Measurements from ENCODE around the gene HS3ST6.
A peak's percentile ranks its signal among the peaks of the same experiment; 100 is the strongest.
"Not testable (repeated sequence)": the region's sequence is repeated elsewhere in the genome, so short reads cannot be mapped to it uniquely, and the experiment has no call there.

HS3ST6 gene

DNA sequence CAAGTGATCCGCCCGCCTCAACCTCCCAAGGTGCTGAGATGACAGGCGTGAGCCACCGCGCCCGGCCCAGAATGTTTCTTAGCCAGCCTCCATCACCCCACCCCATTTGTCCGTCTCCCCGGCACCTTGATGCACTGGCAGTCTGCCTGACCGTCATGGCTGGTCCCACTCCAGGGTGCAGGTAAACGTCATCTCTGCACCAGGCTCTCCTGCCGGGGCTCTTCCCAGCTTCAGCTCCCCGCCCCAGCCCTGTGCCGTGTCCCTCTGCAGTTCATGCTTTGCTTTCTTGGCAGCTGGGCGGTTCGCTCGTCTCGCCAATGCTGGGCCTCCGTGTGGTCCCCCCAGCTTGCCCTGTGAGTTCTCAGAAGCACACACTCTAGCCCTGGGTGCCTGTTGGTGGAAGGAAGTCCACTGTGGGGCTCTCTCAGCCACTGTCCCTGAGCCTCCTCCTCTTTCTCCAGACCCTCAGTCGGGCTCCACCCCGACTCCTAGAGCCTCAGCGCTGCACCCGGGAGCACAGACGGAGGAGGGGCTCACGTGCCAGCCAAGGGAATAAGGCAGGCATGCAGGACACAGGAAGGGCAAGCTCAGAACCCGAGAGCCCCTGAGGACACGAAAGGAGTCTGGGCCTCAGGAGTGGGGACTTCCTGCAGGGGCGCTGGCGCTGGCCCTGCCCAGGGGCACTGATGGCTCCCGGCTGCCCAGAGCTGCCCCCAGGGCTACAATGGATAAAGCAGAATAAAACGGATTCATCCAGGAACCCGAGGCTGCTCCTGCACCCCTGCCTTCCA is 12.0 kb downstream of the HS3ST6 start:
- DNase-seq, result no peak

DNA sequence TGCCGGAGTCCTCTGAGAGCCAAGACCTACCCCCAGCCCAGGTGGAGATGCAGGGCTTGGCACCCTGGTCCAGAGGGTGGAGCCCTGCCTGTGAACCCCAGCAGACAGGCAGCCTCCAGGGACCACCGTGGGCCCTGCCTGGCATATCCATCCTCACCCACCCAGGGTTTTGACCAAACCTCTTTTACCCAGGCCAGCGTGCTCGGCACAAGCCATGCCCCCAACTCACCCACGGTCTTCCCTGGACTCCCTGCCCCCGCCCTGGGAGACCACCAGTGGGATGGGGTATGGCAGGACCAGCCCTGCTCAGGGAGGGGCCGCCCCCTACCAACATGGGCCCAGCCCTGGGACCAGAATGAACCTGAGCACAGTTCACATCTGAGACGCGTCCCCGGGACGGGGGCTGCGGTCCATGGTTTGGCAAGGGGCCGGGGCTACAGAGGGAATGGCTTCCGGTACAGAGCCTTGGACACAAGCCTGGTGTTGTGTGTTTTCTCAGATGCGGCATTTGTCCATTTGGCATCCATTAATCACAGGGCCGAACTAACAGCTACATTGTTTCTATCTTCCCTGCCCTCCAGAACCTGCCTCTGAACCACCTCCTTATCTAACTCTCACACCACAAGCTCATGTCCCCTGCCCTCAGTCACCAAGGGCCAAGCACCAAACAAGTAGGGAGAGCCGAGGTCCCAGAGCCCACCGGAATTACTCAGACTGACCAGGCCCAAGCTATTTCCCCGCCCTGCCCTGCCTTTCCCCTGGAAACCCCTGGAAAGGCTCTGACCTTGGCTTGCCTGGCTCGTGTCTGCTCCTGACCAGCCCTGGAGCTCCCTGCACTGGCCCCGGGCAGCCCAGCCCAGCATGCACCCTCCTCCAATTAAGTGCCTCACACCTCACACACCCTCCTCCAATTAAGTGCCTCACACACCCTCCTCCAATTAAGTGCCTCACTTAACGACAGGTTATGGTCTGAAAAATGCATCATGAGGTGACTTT is 14.1 kb downstream of the HS3ST6 start:
- peak; percentile 11 for DNase-seq

DNA sequence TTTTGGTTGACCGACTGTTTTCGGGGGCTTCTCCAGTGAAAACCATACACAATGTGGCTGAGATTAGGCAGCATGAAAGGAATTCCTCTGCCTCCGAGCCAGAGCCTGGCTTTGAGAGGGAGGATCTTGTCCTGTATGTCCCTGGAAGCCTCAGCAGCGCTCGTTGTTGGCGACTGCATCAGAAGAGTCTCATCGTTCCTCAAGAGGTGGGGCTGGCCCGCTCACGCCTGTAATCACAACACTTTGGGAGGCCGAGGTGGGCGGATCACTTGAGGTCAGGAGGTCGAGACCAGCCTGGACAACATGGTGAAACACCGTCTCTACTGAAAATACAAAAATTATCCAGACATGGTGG is 15.0 kb downstream of the HS3ST6 start:
- DNase-seq, result no peak

DNA sequence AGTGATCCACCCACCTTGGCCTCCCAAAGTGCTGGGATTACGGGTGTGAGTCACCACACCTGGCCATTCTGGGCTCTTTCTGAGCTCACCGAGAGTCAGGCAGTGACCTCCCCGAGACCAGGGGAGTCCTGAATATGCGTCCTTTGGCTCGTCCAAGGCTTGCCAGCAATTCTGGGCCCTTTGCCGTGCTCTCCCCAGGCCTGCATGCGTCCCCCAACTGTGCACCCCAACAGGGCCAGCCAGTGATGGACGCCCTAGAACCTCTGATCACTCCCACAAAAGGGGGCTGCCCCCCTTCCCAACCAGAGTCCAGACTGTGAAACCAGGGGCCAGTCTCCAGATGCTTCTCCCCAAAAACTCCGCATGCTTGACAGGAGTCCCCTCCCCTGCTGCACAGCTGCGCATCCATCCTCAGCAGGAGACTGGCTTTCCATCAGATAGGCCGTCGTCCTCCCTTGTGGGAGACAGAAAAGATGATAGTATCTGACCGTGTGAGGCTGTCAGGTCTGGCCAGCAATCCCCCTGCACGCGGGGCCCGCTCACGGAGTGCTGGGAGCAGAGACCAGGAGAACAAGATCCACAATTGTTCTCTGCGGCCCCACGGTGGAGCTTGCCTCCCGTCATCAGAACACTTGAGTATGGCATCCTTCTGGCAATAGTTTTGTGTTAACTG is 15.5 kb downstream of the HS3ST6 start:
- no peak for DNase-seq

DNA sequence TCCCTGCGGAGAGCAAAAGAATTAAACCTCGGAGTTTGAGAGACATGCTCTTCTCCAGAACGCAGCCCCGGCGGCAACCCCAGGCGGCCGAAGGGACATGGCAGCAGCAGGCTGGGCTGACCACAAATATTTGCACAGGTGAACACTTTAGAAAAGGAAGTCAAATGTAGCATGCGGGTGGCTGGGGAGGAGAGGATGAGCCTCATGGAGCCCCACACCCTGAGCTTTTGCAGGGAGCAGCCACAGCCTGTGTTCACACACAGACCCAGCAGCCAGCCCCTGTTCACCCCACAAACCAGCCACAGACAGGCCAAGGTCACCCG is 17.8 kb downstream of the HS3ST6 start:
- DNase-seq, result no peak

DNA sequence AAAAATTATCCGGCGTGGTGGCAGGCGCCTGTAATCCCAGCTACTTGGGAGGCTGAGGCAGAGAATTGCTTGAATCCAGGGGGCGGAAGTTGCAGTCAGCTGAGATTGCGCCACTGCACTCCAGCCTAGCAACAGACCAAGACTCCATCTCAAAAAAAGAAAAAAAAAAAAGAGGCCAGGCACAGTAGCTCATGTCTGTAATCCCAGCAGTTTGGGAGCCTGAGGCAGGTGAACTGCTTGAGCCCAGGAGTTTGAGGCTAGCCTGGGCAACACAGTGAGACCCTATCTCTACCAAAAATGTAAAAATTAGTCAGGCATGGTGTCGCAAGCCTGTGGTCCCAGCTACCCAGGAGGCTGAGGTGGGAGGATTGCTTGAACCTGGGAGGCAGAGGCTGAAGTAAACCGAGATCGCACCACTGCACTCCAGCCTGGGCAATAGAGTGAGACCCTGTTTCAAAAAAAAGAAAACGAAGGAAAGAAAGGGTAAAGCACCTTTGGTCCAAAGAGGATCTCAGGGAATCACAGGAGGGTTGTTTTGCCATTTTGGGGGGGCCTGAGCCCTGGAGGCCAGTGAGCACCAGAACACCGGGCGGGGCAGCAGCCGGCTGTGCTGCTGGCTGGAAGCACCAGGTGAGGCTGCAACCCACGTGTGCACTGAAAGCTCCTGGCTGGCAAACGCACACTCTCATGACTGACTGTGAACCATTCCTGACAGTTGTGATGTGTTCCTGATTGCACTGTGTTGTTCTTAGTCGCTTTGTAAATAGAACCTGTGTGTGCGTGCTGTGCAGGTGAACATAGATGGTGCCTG is 18.4 kb downstream of the HS3ST6 start:
- peak; percentile 94 for DNase-seq

DNA sequence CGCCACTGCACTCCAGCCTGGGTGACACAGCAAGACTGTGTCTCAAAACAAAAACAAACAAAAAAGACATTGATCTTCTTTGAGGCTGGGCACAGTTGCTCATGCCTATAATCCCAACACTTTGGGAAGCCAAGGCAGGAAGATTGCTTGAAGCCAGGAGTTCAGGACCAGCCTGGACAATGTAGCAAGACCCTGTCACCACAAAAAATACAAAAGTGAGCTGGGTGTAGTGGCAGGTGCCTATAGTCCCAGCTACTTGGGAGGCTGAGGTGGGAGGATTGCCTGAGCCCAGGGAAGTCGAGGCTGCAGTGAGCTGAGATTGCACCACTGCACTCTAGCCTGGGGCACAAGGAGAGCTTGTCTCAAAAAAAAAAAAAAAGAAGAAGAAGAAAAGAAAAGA is 20.5 kb downstream of the HS3ST6 start:
- DNase-seq, result not testable (repeated sequence)

DNA sequence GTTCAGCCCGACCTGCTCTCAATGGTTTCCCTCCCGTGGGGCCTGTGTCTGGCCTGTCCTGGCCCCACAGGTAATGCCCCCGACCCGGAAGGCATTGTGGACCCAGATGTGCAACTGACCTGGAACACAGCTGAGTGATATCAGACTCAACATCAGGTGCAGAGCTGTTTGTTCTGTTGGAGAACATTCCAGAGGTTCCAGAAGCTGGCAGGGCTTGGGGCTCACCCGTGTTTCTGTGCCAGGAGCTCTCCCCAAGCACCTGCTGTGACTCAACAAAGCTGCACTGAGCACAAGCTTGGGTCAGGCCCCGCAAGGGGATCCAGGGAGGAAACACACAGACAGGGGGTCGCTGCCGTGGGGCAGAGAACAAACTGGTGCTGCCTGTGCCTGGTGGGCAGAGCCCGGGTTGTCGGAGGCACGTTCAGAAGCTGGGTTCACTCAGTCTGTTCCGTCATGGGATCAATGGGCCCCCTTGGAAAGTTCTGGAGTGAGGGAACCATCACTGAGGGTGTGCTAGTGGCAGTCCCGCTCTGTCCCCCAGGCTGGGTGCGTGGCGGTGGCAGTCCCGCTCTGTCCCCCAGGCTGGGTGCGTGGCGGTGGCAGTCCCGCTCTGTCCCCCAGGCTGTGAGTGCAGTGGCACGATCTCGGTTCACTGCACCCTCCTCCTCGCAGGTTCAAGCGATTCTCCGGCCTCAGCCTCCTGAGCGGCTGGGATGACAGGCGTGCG is 22.1 kb downstream of the HS3ST6 start:
- no peak for DNase-seq

DNA sequence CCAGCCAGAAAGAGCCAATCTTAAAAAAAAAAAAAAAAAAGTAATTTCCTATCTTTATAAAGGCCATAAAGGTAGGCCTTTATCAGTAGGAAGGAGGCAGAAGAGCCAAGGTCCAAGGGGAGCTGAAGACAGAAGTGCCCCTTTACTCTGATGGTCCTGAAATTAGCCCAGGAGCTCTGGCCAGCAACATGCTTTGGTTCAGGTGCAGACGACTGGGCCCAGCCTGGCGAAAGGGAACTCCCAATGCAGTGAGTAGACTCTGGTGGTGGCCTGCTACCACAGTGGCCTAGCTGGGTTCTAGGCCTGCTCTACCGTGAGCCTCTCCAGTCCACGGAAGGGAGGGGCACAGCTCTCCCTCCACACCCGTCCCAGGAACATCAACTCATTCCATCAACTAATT is 23.1 kb downstream of the HS3ST6 start:
- no peak for DNase-seq

DNA sequence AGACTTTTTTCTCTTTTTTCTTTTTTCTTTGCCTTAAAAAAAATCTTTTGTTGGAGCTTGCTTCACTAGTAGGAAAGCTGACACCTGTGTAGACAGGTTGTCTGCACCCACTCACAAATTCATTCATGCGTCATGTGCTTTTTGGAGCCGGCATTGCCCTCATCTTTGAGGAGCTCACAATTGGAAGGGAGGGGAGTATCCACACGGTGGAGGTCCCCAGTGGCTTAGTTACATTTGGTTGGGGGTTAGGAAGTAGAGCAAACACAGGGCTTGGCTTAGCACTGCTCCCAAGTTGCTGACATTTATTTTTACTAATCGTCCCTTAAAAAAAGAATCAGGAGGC is 27.5 kb downstream of the HS3ST6 start:
- no peak for DNase-seq

DNA sequence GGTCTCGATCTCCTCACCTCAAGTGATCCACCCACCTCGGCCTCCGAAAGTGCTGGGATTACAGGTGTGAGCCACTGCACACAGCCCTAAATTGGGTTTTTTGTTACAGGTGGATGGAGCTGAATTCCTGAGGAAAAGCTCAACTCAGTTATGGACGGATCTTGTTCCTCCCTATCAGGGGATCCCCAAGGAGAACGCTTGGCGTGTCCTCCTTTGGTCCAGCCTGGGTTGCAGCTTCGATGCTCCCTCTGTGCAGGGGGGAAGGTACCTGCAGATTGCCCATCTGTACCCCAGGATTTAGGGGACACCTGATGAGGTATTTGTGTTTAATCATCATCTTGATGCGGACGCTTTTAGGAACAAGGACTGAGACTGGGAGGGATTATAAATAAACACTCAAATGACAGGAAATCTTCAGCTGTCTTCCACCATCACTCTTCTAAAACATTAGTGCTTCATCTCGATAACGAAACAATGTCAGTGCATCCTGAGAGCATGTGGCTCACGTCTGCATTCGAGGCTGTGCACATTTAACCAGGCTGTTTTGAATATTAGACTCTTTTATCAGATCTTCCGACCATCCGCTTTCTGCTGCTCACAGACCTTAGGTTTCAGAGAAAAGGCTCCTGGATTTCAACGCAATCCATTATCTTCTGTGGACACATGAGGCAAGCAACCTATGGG is 28.0 kb downstream of the HS3ST6 start:
- no peak for DNase-seq

DNA sequence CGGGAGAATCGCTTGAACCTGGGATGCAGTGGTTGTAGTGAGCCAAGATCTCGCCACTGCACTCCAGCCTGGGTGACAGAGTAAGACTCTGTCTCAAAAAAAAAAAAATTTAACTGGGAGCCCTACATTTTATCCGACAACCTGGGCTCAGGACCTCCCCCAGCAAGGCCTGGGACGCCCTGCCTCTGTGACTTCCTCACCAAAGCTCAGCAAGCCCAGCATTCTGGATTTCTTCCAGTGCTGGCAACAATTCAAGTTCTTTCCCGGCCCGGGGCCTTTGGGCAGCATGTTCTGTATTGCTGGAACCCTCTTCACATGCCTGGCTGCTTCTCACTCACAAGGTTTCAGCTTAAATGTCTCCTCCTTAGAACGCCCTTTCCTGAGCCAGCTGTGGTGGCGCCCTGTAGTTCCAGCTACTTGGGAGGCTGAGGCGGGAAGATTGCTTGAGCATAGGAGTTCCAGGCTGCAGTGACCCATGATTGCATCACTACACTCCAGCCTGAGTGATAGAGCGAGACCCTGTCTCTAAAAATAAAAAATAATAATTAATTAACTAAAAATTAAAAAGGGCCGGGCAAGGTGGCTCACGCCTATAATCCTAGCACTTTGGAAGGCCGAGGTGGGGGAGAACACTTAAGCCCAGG is 30.4 kb downstream of the HS3ST6 start:
- no peak for DNase-seq

DNA sequence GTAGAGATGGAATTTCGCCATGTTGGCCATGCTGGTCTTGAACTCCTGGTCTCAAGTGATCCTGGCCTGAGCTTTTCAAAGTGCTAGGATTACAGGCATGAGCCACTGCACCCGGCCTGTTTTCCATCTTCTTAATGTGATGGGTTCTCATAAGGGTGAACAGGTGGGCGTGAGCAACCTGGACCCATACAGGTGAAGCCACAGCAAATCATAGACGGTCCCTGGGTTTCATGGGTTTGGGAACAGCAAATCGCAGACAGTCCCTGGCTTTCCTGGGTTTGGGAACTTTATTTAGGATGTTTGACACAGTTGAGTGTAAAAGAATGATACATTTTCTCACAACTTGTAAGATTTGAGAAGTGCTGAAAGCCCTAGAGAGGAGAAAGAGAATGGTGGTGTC is 33.3 kb downstream of the HS3ST6 start:
- DNase-seq, result no peak

DNA sequence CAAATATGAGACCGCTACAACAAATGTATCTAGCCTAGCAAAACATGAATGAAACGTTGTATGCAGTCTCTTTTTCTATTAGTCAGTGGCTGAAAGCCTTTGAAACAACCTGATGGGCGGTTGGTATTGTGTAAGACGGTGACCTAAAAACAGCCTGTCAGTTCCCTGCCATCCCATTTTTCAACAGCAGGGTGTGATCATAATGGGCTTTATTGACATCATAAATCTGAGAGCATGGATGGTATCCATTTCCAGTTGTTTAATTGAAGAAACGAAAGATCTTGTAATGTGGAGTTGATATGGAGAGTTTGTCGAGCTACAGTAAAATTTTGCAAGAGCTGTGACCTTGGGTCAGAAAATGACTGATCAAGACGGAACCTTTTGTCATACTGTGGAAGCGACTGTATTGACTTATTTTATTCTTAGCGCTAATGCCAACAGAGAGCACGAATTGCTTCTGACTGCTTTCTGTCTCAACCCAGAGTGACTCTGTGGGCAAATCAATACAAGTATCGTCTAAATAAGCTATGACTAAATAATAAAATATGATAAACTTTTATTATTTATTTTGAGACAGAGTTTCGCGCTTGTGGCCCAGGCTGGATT is 34.0 kb downstream of the HS3ST6 start:
- no peak for DNase-seq

DNA sequence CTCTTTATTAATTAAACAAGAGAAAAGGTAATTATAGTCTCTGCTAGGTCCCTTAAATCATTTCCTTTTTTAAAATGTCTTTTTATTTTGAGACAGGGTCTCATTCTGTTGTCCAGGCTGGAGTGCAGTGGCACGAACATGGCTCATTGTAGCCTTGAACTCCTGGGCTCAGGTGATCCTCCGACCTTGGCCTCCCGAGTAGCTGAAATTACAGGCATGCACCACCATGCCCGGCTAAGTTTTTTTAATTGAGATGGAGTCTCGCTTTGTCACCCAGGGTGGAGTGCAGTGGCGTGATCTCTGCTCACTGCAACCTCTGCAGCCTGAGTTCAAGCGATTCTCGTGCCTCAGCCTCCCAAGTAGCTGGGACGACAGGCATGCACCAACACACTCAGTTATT is 37.0 kb downstream of the HS3ST6 start:
- DNase-seq, result not testable (repeated sequence)

DNA sequence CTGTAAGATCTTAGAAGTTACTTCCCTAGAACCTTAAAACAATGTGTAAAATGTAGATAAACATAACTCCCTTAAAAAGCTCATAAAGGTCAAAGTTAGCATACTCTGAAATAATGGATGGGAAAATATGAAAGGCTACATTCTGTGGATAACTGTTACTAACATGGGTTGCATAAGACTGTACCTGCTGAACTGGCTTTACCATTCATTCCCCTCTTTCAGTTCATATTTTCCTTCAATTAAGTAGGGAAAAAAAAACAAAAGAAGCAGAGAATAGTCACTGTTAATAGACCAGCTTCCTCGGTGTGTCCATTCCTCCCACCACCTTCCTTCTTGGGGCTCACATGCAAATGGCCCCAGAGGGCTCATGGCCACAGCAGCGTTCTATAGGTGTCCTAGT is 38.7 kb downstream of the HS3ST6 start:
- DNase-seq, result no peak

DNA sequence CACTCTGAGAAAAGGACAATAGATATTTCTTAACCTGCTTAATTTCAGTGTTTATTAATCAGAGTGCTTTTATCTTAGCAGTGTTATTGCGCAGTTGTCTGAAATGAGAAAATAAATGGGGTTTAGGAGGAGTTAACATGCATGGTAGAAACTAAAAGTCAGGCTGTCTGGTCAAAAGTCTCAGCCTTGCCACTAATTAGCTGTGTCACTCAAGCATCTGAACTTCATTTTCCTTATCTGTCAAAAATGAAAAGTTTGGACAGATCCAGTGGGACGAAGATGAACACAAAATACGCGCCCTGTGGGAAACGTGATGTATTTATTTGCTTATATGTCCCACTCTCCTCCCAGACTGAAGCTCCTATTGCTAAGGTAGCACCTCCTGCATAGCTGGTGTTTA is 40.0 kb downstream of the HS3ST6 start:
- DNase-seq, result no peak

DNA sequence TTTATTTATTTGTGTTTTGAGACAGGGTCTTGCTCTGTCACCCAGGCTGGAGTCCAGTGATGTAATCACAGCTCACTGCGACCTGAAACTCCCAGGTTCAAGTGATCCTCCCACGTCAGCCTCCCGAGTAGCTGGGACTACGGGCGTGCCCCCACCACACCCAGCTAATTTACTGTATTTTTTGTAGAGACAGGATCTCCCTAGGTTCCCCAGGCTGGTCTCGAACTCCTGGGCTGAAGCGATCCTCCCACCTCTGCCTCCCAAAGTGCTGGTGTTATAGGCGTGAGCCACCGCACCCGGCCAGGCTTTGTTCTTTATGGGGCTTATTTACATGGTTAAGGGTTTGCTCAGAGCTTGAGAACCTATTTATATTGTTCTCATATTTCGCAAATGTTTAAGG is 40.4 kb downstream of the HS3ST6 start:
- no peak for DNase-seq

DNA sequence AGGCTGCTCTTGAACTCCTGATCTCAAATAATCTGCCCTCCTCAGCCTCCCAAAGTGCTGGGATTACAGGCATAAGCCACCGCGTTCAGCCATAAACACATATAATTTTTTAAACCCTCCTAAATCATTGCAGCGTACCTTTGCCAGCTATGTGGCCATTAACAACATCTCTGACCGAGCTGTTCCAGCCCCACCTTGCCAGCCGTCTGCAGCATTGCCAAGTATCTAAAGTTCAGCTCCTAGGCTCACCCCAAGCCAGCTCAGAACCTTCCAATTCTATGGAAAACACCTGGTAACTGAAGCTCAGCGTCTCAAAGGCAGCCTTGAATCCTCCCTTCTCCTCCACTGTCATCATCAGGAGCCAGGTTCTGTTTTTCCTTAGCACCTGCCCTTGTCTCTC is 41.1 kb downstream of the HS3ST6 start:
- DNase-seq, result no peak

DNA sequence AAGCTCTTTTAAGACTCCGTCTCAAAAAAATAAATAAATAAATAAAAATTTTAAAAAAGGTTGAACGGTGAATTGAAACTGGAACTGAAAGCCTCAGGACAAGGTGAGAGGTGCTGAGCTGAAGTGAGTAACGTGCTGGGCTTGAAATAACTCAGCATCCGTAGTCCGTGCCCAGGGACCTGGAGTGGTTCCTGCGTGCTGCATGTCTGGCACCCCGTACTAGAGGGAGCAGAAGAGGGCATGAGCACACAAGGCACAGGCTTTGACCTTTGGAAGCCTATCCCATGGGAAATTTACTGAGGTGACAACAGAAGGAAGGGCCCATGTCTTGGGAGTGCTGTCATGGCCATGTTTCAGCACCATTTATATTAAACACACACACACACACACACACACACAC is 41.7 kb downstream of the HS3ST6 start:
- no peak for DNase-seq

DNA sequence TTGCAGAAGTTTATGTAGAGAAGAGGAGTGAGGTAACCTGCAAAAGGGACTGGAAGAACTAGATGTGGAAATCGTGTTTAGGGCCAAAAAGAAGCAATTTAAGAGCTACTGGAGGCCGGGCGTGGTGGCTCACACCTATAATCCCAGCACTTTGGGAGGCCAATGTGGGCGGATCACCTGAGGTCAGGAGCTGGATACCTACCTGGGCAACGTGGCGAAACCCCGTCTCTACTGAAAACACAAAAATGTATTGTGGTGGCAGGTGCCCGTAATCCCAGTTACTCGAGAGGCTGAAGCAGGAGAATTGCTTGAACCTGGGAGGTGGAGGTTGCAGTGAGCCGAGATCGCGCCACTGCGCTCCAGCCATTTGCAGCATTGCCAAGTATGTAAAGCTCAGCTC is 42.1 kb downstream of the HS3ST6 start:
- not testable (repeated sequence) for DNase-seq
